ENCODE measurements around the gene TMEM132A. TPM values are rescaled to one million over a fixed set of nuclear protein-coding genes. Genes with fewer than 3 reads are reported as not detected.

The TMEM132A gene
- total RNA-seq, 1 experiment from 2014 or later: 154 TPM

- H3K4me1 ChIP-seq (ENCODE audit: control insufficient read depth, insufficient read depth, low read length): no peaks in the 10 kb centered on the region
- intact Hi-C loops (cut with micrococcal nuclease; ENCODE audit: unreplicated experiment): no loop called here
These were observed 12.9 kb downstream of the TMEM132A start for GRCh38 chr11:60937144-60937527.

GRCh38 chr11:60937811-60938210, 13.6 kb downstream of the TMEM132A start:
- in situ Hi-C loops (cut with HindIII; ENCODE audit: low pct_unique_long_range_greater_than_20kb, low sequenced_read_pairs): no loop called here
- ATAC-seq (no peak), DNase-seq (ENCODE audit: low read depth, low spot score) (no peak)
- Histone ChIP-seq H3K4me1 (ENCODE audit: control insufficient read depth, insufficient read depth, low read length) (no peaks in the 10 kb centered on the region), H3K36me3 (ENCODE audit: control insufficient read depth, insufficient read depth, low read length) (no peaks in the 10 kb centered on the region), H3K27ac (ENCODE audit: low read length) (no peak overlapping the region), H3K4me3 (ENCODE audit: low read depth in 2 of 2, low read length in 2 of 2) (no peak overlapping the region), H3K9me3 (ENCODE audit: control insufficient read depth, insufficient read depth, low read depth, low read length) (no peaks in the 10 kb centered on the region), H3K27me3 (ENCODE audit: control insufficient read depth, insufficient read depth, low read length) (no peaks in the 10 kb centered on the region)
- CTCF ChIA-PET: no interaction called here
- TF ChIP-seq REST (IDR thresholded peaks at IDR 0.05; ENCODE audit: insufficient read depth in 1 of 2, low read depth in 2 of 2, low read length in 1 of 2): no peak
- no peak for TF ChIP-seq TCF7L2 (IDR thresholded peaks at IDR 0.05; ENCODE audit: low read depth, low read length)
- TF ChIP-seq SIN3A (IDR thresholded peaks at IDR 0.05; ENCODE audit: borderline replicate concordance, insufficient read depth, low read depth, low read length): no peak
- no peak for TF ChIP-seq CTCF (IDR thresholded peaks at IDR 0.05)
- TF ChIP-seq POLR2AphosphoS5 (IDR thresholded peaks at IDR 0.05; ENCODE audit: low read depth, low read length): no peak
- POLR2A ChIA-PET: no interaction called here
- intact Hi-C loops (cut with micrococcal nuclease; ENCODE audit: unreplicated experiment): no loop called here
- BruUV-seq (replicated peaks): no TSS peak

More at GRCh38 chr11:60937144-60937527, 12.9 kb downstream of the TMEM132A start:
- POLR2A ChIA-PET: no interaction called here
- TF ChIP-seq CTCF (IDR thresholded peaks at IDR 0.05): no peak
- no peak for TF ChIP-seq TCF7L2 (IDR thresholded peaks at IDR 0.05; ENCODE audit: low read depth, low read length)
- TF ChIP-seq REST (IDR thresholded peaks at IDR 0.05; ENCODE audit: insufficient read depth in 1 of 2, low read depth in 2 of 2, low read length in 1 of 2): no peak
- TF ChIP-seq POLR2AphosphoS5 (IDR thresholded peaks at IDR 0.05; ENCODE audit: low read depth, low read length): no peak
- TF ChIP-seq SIN3A (IDR thresholded peaks at IDR 0.05; ENCODE audit: borderline replicate concordance, insufficient read depth, low read depth, low read length): no peak
- no peak overlapping the region for H3K27ac ChIP-seq (ENCODE audit: low read length)
- CTCF ChIA-PET: no interaction called here
- no peak for ATAC-seq
- DNase-seq (ENCODE audit: low read depth, low spot score): no peak
- no peaks in the 10 kb centered on the region for H3K36me3 ChIP-seq (ENCODE audit: control insufficient read depth, insufficient read depth, low read length)
- H3K4me3 ChIP-seq (ENCODE audit: low read depth in 2 of 2, low read length in 2 of 2): no peak overlapping the region
- in situ Hi-C loops (cut with HindIII; ENCODE audit: low pct_unique_long_range_greater_than_20kb, low sequenced_read_pairs): no loop called here
- H3K27me3 ChIP-seq (ENCODE audit: control insufficient read depth, insufficient read depth, low read length): no peaks in the 10 kb centered on the region
- H3K9me3 ChIP-seq (ENCODE audit: control insufficient read depth, insufficient read depth, low read depth, low read length): no peaks in the 10 kb centered on the region
- no TSS peak for BruUV-seq (replicated peaks)

Data from Panc1 (cell line).